HG03196 (cell line): Measurements from ENCODE around the gene HMGXB3.

Source experiments
- ATAC-seq: cut with Tn5 transposase; IDR thresholded peaks from one replicate; pipeline ENCODE4 v1.9.1; 2021; ENCODE audit not compliant: unreplicated experiment

The HMGXB3 gene

DNA sequence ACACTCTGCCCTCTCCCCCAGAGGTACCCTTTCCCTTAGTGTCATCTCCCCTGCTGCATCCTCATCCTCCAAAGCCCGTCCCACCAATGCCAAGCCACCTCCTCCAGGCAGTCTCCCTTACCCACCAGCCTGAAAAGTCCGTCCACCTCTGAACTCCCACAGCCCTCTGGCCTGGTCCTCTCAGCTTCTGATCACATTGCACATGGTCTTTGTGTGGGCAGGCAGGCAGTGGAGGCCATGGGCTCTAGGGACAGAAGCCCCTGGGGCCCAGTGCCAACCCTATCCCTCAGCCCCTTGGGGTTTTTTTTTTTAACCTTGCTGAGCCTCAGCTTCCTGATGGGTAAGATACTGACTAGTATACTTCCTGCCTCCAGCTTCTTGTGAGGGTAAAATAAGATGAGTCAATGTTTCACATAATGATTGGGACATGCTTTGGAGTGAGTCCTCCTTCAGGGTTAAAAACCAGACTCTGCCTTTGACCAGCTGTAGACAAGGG lies 66.4 kb downstream of the HMGXB3 start:
- ATAC-seq, result peak; percentile 69

DNA sequence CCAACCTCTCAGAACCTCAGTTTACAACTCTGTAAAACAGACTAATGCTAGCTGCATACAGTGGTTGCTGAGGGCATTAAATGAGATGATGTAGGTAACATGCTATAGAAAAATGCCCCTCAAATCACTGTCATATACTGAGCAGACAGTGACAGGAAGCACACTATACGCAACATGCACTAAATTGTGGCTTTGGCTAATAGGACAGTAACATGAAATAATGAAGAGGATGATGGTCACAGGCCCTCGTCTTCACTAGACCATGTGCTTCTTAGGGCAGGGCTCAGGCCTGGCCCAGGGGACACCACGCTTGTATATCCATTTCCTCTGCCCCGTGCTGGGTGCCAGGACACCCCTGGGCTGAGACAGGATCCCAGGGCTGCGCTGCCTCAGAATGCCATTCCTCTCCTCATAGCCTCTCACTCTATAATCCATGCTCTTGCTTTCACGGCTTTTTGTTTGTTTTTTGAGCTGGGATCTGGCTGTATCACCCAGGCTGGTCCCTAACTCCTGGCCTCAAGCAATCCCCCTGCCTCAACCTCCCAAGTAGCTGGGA lies 66.9 kb downstream of the HMGXB3 start:
- peak; percentile 15 for ATAC-seq

- no peak for ATAC-seq
Measured at GRCh38 chr5:150068071-150068470, 67.5 kb downstream of the HMGXB3 start.

GRCh38 chr5:150068472-150068871 lies 67.9 kb downstream of the HMGXB3 start:
- no peak for ATAC-seq

GRCh38 chr5:150068961-150069645 lies 68.6 kb downstream of the HMGXB3 start:
- ATAC-seq, result no peak

DNA sequence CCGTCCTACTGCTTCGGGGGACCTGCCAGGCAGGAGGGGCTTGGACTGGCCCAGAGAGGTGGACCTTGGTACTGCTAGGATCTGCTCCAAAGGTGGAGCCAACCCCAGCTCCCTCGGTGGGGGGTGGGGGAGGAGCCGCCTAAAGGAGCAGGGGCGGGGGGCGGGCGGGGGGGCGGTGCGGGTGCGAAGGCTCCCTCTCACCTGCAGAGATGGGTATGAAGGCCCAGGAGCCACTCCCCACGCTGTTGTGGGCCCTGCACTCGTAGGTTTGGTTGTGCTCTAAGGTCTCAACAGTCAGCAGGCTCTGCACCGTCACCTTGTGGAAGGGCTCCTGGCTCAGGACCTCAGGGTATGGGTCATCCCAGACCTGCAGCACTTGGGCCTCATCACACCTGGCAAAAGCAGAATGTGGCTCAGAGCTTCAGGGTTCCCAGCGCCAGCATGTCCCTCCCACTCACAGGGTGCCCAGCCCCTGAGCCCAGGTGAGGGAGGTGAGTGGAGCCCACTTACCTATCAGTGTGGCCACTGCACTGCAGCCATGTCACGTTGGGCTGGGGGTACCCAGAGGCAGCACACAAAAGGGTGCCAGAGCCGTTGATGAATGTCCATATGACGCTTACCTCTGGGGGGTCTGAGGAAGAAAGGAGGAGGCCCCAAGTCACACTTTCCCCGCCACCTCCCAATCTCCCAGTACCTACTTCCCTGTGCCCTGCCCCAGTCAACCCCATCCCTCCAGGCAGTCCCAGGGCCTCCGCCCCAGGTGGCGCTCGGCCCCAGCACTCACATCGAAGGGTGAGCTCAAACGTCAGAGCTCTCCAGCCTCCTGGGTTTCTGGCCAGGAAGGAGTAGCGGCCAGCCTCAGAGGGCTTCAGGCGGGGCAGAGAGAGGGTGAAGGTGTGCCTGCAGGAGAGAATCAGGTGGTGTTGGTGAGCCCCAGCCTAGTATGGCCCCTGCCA lies 69.4 kb downstream of the HMGXB3 start:
- ATAC-seq, result no peak

GRCh38 chr5:150070821-150071220 lies 70.3 kb downstream of the HMGXB3 start:
- ATAC-seq, result no peak

GRCh38 chr5:150073086-150073625 lies 72.6 kb downstream of the HMGXB3 start:
- ATAC-seq, result no peak

DNA sequence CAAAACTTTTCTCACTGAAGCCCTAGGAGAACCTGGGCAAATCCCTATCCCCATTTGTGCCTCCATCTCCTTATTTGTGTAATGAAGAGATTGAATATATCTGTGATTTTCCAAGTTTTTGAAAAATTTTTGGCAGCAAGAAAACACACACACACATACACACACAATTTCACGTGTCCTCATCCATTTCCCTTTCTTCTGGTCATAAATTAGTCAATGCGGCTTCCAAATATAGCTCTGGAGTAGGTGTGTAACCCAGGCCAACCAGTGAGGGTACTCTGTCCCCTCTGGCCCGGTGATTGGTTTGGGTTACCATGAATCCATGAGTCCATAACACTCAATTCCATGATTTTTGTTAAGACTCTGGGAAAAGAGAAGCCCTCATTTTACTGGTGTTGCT lies 73.1 kb downstream of the HMGXB3 start:
- ATAC-seq, result no peak

GRCh38 chr5:150075233-150075632 lies 74.7 kb downstream of the HMGXB3 start:
- ATAC-seq, result no peak

DNA sequence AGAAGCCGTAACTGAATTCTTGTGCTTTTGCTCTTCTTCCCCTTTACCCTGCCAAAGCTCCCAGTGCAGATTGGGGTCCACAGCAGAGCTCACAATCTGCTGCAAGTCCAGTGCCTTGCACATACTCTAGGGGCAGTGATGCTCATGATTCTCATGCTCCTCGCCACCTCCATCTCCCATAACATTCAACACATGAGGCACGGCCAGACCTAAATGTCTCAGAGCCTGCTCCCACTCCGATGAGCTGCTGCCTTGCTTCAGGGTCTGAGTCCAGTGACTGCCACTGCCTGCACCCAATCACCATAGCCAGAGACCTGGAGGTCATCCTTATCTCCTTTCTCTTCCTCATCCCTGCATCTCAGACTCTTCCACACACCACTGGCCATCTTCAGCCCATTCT lies 75.3 kb downstream of the HMGXB3 start:
- no peak for ATAC-seq

DNA sequence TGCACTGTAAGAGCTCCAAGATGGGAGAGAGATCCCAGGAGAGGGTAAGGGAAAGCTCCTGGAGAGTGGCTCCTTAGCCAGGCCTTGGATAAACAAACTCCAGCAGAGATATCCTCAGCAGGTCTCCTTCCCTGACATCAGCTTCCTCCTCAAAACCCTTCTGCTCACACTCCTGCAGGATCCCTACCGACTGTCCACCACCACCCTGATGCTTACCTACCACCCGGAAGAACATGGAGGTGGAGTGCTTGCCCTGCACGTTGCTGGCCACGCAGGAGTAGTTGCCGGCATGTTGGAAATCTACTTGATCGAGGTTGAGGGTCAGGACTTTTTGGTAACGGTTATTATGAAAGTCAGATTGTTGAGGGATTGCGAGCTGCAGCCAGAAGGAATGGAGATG lies 76.5 kb downstream of the HMGXB3 start:
- ATAC-seq, result no peak

DNA sequence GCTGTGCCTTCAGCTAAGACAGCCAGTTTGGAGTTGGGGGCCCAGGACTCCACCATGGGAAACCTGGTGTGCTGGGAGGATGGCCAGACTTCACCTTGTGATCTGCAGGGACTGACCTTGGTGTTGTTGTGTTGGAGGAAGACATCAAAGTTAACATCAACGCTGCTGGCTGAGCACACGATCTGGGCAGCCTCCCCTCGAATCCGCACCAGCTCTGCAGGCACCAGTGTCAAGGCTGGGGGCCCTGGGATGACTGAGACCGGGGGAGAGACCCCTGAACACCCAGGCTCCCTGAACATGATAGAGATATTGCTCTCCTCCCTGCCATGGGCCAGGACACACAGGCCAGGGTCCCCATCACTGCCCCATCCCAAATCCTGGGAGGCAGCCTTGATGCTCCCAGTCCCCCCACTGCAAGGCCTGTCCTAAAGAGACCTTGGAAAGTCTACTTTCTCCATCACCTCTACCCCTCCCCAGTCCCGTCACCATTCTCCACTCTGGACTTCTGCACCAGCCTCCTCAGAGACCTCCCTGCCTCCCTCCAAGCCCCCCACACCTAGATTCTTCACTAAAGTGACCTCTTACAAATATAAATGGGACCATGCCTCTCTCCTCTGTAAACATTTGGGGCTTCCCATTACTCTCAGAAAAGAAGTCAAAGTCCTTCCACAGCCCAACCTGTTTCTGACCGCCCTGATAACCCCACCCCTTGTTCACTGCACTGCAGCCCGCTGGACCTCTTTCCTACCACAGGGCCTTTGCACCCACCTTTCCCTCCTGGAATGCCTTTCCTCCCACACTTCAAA lies 77.7 kb downstream of the HMGXB3 start:
- ATAC-seq, result no peak

DNA sequence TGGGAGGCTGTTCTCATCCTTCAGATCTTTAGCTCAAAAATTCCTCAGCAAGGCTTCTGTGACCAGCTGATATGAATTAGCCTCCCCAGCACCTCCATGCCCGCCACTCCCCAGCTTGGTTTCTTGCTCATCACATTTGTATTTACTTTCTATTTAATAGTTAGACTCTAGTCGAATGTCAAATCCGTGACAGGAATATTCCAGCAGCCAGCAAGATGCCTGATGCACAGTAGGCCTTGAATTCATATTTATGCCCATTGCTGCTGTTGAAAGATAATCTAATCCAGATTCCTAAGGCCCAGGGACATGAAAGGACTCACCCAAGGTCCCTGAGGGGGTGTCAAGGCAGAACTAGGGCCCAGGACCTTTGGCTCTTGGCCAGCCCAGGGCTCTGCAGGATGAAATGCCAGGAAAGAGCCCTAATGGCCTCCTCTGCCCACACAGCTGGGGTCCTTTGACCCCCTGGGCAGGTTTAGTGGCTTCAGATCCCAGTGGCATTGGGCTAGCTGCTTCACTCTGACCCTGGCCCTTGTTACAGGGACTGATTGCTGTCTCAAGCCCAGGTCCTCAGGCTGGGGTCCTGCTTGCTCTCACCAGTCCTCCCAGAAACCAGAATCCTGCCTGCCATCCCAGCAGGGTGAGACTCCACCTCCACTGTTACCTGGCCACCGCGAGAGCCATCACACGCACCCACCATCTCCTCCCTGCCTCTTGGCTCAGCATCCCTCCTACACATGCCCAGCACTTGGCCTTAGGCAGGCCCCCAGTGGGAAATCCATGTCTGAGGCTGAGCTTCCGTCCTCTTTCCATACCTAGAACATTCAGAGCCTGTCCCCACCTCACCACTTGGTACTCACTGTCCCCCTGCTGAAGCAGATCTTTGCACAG lies 78.5 kb downstream of the HMGXB3 start:
- no peak for ATAC-seq

DNA sequence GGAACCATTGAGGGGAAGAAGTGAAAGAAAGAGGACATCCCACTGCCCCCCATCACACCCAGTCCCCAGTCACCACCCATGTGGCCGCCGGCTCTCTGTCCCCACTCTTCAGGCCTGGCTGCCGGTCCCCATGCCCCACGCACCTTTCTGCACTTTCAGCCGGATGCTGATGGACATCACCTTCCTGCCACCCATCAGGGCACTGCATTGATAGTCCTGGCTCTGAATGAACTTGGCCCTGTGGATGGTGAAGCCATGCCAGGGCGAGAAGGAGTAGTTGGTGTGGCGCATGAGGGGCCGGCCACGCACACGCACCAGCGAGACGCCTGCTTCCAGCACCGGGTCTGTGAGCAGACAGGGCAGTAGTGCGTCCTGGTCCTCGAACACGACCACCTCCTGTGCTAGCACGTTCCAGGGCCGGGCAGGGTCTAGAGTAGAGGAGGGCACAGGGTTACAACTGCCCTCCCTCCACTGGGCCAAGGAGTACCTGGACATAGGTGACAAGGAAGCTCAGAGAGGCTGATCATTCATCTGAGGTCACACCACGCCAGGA lies 79.4 kb downstream of the HMGXB3 start:
- no peak for ATAC-seq

DNA sequence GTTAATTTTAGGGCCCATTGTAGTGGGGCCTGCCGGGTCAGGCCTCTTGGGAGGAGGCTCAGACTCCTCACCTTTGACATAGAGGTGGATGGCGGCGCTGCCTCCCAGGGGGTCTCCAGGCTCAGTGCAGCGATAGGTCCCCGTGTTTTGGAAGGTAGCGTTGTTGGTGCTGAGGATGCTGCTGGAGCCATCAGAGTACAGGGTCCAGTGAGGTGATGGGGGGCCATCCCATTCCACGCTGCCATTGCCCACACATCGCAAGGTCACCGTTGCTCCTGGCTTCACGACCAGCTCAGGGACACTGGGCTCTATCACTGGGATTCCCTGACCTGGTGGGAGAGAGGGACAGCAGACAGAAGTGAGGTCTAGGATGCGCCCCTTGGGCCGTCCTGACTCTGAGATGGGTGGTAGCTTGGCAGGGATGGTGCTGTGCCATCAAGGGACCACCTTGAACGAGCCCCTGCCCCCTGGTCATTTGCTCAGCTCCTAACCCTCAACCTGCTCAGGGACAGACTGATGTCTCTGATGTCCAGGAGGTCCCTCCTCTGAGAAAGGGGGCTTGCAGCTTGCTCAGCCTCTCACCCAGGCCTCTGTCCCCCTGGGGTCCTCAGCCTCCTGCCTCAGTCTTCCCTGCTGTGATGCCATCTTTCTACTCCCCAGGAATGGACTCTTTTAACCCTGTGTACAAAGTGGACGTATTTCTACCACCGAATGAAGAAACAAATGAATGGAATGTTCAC lies 80.3 kb downstream of the HMGXB3 start:
- no peak for ATAC-seq

- peak; percentile 71 for ATAC-seq
Measured at GRCh38 chr5:150081541-150082283, 81.2 kb downstream of the HMGXB3 start.

- no peak for ATAC-seq
Measured at GRCh38 chr5:150082374-150082773, 81.8 kb downstream of the HMGXB3 start.
